ENCODE results near the gene CLTC. TPM values are rescaled to one million over a fixed set of nuclear protein-coding genes. Genes with fewer than 3 reads are reported as not detected.

CLTC gene
- total RNA-seq, 1 experiment from 2014 or later, result 254 TPM

- H3T11ph ChIP-seq (ENCODE audit: low read length), result no peak overlapping the region
- no CpG with 5 or more reads among the region's 4 CpGs for WGBS (ENCODE audit: extremely low coverage, insufficient read length, low lambda C conversion rate)
- H3K27me3 ChIP-seq (ENCODE audit: insufficient read depth, low read length), result no peaks in the 10 kb centered on the region
- H3K4me1 ChIP-seq (ENCODE audit: insufficient read depth, low read length), result no peaks in the 10 kb centered on the region
- H3K27me3 Mint-ChIP-seq (ENCODE audit: low read depth), result no peaks in the 10 kb centered on the region
- H4K20me1 ChIP-seq (ENCODE audit: control insufficient read depth, insufficient read depth, insufficient read length), result no peaks in the 10 kb centered on the region
- no peak overlapping the region for H3K14ac ChIP-seq (ENCODE audit: insufficient read depth, low read length)
- no peak overlapping the region for H4K91ac ChIP-seq (ENCODE audit: insufficient read length, low read depth, low read length)
- H2BK20ac ChIP-seq (ENCODE audit: low read depth, low read length, poor library complexity, severe bottlenecking), result no peak overlapping the region
- H3K79me2 ChIP-seq (ENCODE audit: insufficient read depth, low read length), result peaks cover 25% of the 10 kb centered on the region; the same call in 1 of the 2 replicates
- H3K9ac ChIP-seq (ENCODE audit: extremely low read depth, insufficient read length, low read length), result no peak overlapping the region
- TF ChIP-seq CTCF (conservative IDR thresholded peaks at IDR 0.05), result no peak
- no peak overlapping the region for H3K27ac ChIP-seq (ENCODE audit: insufficient read length, low read depth, low read length)
- H3K23me2 ChIP-seq (ENCODE audit: insufficient read length, low read depth, low read length, poor library complexity, severe bottlenecking), result no peaks in the 10 kb centered on the region
- no peak overlapping the region for H4K8ac ChIP-seq (replicated peaks; ENCODE audit: insufficient read length, low read depth, low read length)
- peak overlapping the region in 1 of 3 experiments; percentile 67; a peak in 2 of 7 replicates for H3K27ac Mint-ChIP-seq
- H3K4me2 ChIP-seq (ENCODE audit: insufficient read depth, insufficient read length, low read length), result no peak overlapping the region
- peaks cover 8% of the 10 kb centered on the region for H3K79me1 ChIP-seq (ENCODE audit: insufficient read depth, low read depth, low read length, poor library complexity, severe bottlenecking)
- no peak overlapping the region for H3K4ac ChIP-seq (ENCODE audit: low read depth, low read length)
- H2BK5ac ChIP-seq (ENCODE audit: insufficient read length, low read length), result no peak overlapping the region
- no peaks in the 10 kb centered on the region for H3K9me3 Mint-ChIP-seq
- H3K4me1 Mint-ChIP-seq, result peaks cover 10 to 25% of the 10 kb centered on the region in 2 experiments
- no peak overlapping the region for H2AK5ac ChIP-seq (ENCODE audit: insufficient read length, low read length)
- H3K36me3 Mint-ChIP-seq (ENCODE audit: insufficient read depth in 1 of 3, low read depth in 3 of 3), result peaks cover 16 to 67% (median 56%) of the 10 kb centered on the region in 3 experiments; a peak in 6 of 7 replicates
- no peak overlapping the region for H3K4me3 Mint-ChIP-seq
- no peak overlapping the region for H3K23ac ChIP-seq (ENCODE audit: insufficient read length, low read depth, low read length)
- H2AFZ ChIP-seq (ENCODE audit: low read length), result no peak overlapping the region
- no peak overlapping the region for H2BK15ac ChIP-seq (ENCODE audit: low read depth, low read length)
- no peak overlapping the region for H4K5ac ChIP-seq (ENCODE audit: insufficient read length, low read depth, low read length)
- no peak for DNase-seq
- no peaks in the 10 kb centered on the region for H3K9me3 ChIP-seq (ENCODE audit: control insufficient read depth, low read depth, low read length)
- H2BK120ac ChIP-seq (ENCODE audit: low read depth, low read length, poor library complexity, severe bottlenecking), result no peak overlapping the region
- H3K56ac ChIP-seq (ENCODE audit: insufficient read length, low read depth, low read length), result no peak overlapping the region
- no peak overlapping the region for H2BK12ac ChIP-seq (ENCODE audit: insufficient read length, low read depth, low read length)
- H3K18ac ChIP-seq (ENCODE audit: insufficient read length, low read depth, low read length), result no peak overlapping the region
These were observed 78.4 kb downstream of the CLTC start for GRCh38 chr17:59698143-59698542.

Data from H9 (cell line).